K562 (cell line): ENCODE results near the gene PITPNC1. TPM values are rescaled to one million over a fixed set of nuclear protein-coding genes. Genes with fewer than 3 reads are reported as not detected.

Experiments used
- ATAC-seq: fragments of 200-7000 bp; cut with Tn5 transposase; 3 replicates; pipeline ENCODE4 v1.9.1; 2020; ENCODE audit warnings: moderate library complexity
- BruUV-seq: library from RNA; stranded (reverse); fragments of 400-500 nt; replicated peaks from 2 replicates; lab custom pipeline; 2021; lab: Mats Ljungman, UMichigan
- CTCF ChIA-PET: fragments of 300-600 bp; formaldehyde crosslinking; extraction: SDS; loops from one replicate; lab custom pipeline; 2021; ENCODE audit warnings: low intra/inter-chr PET ratio; lab: Yijun Ruan, JAX
- POLR2A ChIA-PET: fragments of 300-600, 350-650 bp; sonication (Branson Sonifier 250); formaldehyde crosslinking; extraction: SDS; loops from one replicate; lab custom pipeline; 2021; ENCODE audit warnings: antibody characterized with exemption, inconsistent platforms; lab: Yijun Ruan, JAX
- DNase-seq, 4 experiments: peaks; one replicate each; pipeline versions ENCODE4 v3.0.0 to v3.0.0-alpha.2; 2011 to 2018; ENCODE audit warnings: low spot score in 3 of 4, mixed read lengths in 3 of 4; ENCODE audit errors: extremely low read depth in 1 of 4
- FAIRE-seq: peaks from 2 replicates; lab custom pipeline; 2011; peaks lifted over from hg19 to GRCh38; lab: Jason Lieb, UNC
- H2AFZ ChIP-seq: 2 replicates; pipeline ENCODE4 v1.6.0; 2011; ENCODE audit warnings: low read depth, low read length, control low read depth, inconsistent platforms
- H3K27ac ChIP-seq: fragments of 200-600 bp; 3 replicates; pipeline ENCODE4 v1.8.0; 2011; ENCODE audit warnings: low read depth, mild to moderate bottlenecking, control low read depth, inconsistent platforms, low read length, moderate library complexity, mixed read lengths; ENCODE audit errors: extremely low read depth
- H3K27me3 ChIP-seq, 2 experiments: fragments of 300-600 bp in 1 of 2; 2 replicates in 1 of 2; 3 replicates in 1 of 2; pipeline versions ENCODE4 v1.6.0 to v1.8.0; 2011; ENCODE audit warnings: inconsistent platforms in 2 of 2, low read length in 2 of 2, mild to moderate bottlenecking in 1 of 2, mixed read lengths in 1 of 2, moderate library complexity in 1 of 2; ENCODE audit not compliant: control insufficient read depth in 2 of 2, insufficient read depth in 2 of 2
- H3K36me3 ChIP-seq: fragments of 300-600 bp; 3 replicates; pipeline ENCODE4 v1.8.0; 2011; ENCODE audit warnings: mild to moderate bottlenecking, low read length, inconsistent platforms; ENCODE audit not compliant: control insufficient read depth, insufficient read depth
- H3K4me1 ChIP-seq, 2 experiments: fragments of 200-600 bp in 1 of 2; replicated peaks in 1 of 2; 2 replicates in 1 of 2; 3 replicates in 1 of 2; pipeline versions ENCODE4 v1.5.1 to v1.8.0; 2011; ENCODE audit warnings: inconsistent platforms in 2 of 2, low read length in 2 of 2, mild to moderate bottlenecking in 1 of 2, mixed read lengths in 1 of 2, moderate library complexity in 1 of 2; ENCODE audit not compliant: control insufficient read depth in 2 of 2, insufficient read depth in 2 of 2
- H3K4me2 ChIP-seq: 2 replicates; pipeline ENCODE4 v1.6.1; 2011; ENCODE audit warnings: low read length, control low read depth, inconsistent platforms, mixed read lengths; ENCODE audit not compliant: insufficient read depth
- H3K4me3 ChIP-seq: fragments of 200-600 bp; sonication (generic), shearing (Covaris generic); 2 replicates; pipeline ENCODE4 v1.5.1; 2016; ENCODE audit warnings: control low read depth, inconsistent platforms
- H3K79me2 ChIP-seq: fragments of 200-600 bp; 3 replicates; pipeline ENCODE4 v1.8.0; 2011; ENCODE audit warnings: low read length, inconsistent platforms; ENCODE audit not compliant: control insufficient read depth, insufficient read depth
- H3K9ac ChIP-seq, 2 experiments: 2 replicates each; pipeline versions ENCODE4 v1.6.0 to v1.6.1; 2011; ENCODE audit warnings: low read depth in 2 of 2, low read length in 2 of 2, control low read depth in 1 of 2, inconsistent platforms in 1 of 2, mild to moderate bottlenecking in 1 of 2, mixed read lengths in 1 of 2; ENCODE audit not compliant: insufficient read depth in 1 of 2
- H3K9me1 ChIP-seq: one replicate; pipeline ENCODE4 v1.6.0; 2011; ENCODE audit warnings: inconsistent platforms, mild to moderate bottlenecking, low read length, moderate library complexity; ENCODE audit not compliant: control insufficient read depth, insufficient read depth
- H3K9me3 ChIP-seq: replicated peaks from 2 replicates; pipeline ENCODE4 v1.5.1; 2011; ENCODE audit warnings: low read depth, low read length, inconsistent platforms; ENCODE audit not compliant: control insufficient read depth, insufficient read depth
- H4K20me1 ChIP-seq: replicated peaks from 2 replicates; pipeline ENCODE4 v1.6.1; 2011; ENCODE audit warnings: low read length, inconsistent platforms, mixed read lengths; ENCODE audit not compliant: control insufficient read depth, insufficient read depth
- CHD2 ChIP-seq: IDR thresholded peaks from 2 replicates; pipeline ENCODE4 v1.6.1; 2011; ENCODE audit warnings: low read depth, low read length
- MCM2 ChIP-seq: fragments of 450-650 bp; IDR thresholded peaks from 2 replicates; pipeline ENCODE4 v1.6.1; 2017; ENCODE audit warnings: low read depth, mild to moderate bottlenecking
- NBN ChIP-seq: fragments of 450-650 bp; IDR thresholded peaks from 2 replicates; pipeline ENCODE4 v1.6.1; 2016; ENCODE audit warnings: low read depth, mild to moderate bottlenecking
- PHB ChIP-seq: fragments of 250-450 bp; sonication (Bioruptor Pico); IDR thresholded peaks from 2 replicates; pipeline ENCODE4 v1.5.0; 2021
- RFX1 ChIP-seq: fragments of 450-650 bp; IDR thresholded peaks from 2 replicates; pipeline ENCODE4 v1.6.1; 2016; ENCODE audit warnings: mild to moderate bottlenecking, moderate library complexity
- RFX7 ChIP-seq: fragments of 250-450 bp; sonication (Bioruptor Pico); IDR thresholded peaks from 2 replicates; pipeline ENCODE4 v1.5.1; 2021; ENCODE audit warnings: mild to moderate bottlenecking
- RHOXF2B ChIP-seq: fragments of 250-450 bp; sonication (Bioruptor Pico); conservative IDR thresholded peaks from 2 replicates; pipeline ENCODE4 v1.5.1; 2021
- STAG1 ChIP-seq: sonication (generic); formaldehyde crosslinking; IDR thresholded peaks from 2 replicates; pipeline ENCODE4 v1.5.0; 2020; ENCODE audit warnings: missing genetic modification reagents, borderline replicate concordance
- STAT5A ChIP-seq: IDR thresholded peaks from 2 replicates; pipeline ENCODE4 v1.6.1; 2012; ENCODE audit warnings: low read length, inconsistent platforms, borderline replicate concordance
- ZNF76 ChIP-seq: fragments of 250-450 bp; sonication (Bioruptor Pico); IDR thresholded peaks from 2 replicates; pipeline ENCODE4 v1.4.0; 2020; ENCODE audit warnings: mild to moderate bottlenecking, moderate library complexity, borderline replicate concordance
- ZNF778 ChIP-seq: fragments of 450-650 bp; formaldehyde crosslinking; IDR thresholded peaks from 2 replicates; pipeline ENCODE4 v1.4.0; 2020; ENCODE audit warnings: mild to moderate bottlenecking, moderate library complexity
- ZNF830 ChIP-seq: fragments of 250-450 bp; sonication (Bioruptor Pico); IDR thresholded peaks from 2 replicates; pipeline ENCODE4 v1.5.0; 2021; ENCODE audit warnings: mild to moderate bottlenecking
- WGBS: fragments of 100-300 bp; shearing (Covaris generic); methylation state at CpG from one replicate; pipeline ENCODE4 v1.1.6; 2016; ENCODE audit warnings: low coverage, mixed read lengths; ENCODE audit not compliant: insufficient coverage; ENCODE audit errors: missing lambda C conversion rate; 5-methylcytosine and 5-hydroxymethylcytosine counted together
- in situ Hi-C: fragments of 300-500 bp; cut with MboI; formaldehyde crosslinking; loops from 4 replicates; pipeline ENCODE4 v1.15.0; 2018; ENCODE audit warnings: inconsistent platforms, mixed read lengths
- intact Hi-C: fragments of 100-400 bp; cut with micrococcal nuclease; formaldehyde crosslinking; loops from 2 replicates; pipeline ENCODE4 v1.14.2; 2022
- polyA plus RNA-seq, 8 experiments: library from polyadenylated mRNA; depleted of rRNA in 4 of 8; stranded (reverse) in 5 of 8; unstranded in 3 of 8; fragments of >200 nt; fragmentation: Nextera tagmentation in 2 of 8; fragmentation: Illumina TruSeq in 1 of 8; extraction: Ambion mirVana in 2 of 8; extraction: Trizol in 1 of 8; gene quantifications; 2 replicates each; pipeline versions ENCODE4 v1.2.1 to v1.2.3, GENCODE V29; 2011 to 2014; ENCODE audit warnings: inconsistent platforms in 1 of 8, missing spikeins in 1 of 8
- total RNA-seq, 7 experiments: library from RNA; depleted of rRNA in 6 of 7; stranded (reverse); fragments of >200 nt in 6 of 7; fragmentation: Illumina TruSeq in 2 of 7; extraction: Trizol in 2 of 7; gene quantifications; 2 replicates each; pipeline versions ENCODE4 v1.2.1 to v1.2.3, GENCODE V29; 2011 to 2021; ENCODE audit warnings: low replicate concordance in 1 of 7
- TF ChIP-seq, protein P1 (sequence below): IDR thresholded peaks from 2 replicates; pipeline ENCODE4 v1.6.1; 2016; ENCODE audit warnings: missing genetic modification characterization, missing compliant biosample characterization
- TF ChIP-seq, protein P2 (sequence below): sonication (generic); formaldehyde crosslinking; IDR thresholded peaks from 2 replicates; pipeline ENCODE4 v1.8.1; 2023; ENCODE audit warnings: mild to moderate bottlenecking, missing genetic modification reagents

The PITPNC1 gene
- total and polyA plus RNA-seq, 9 of the 15 experiments (the other 6 are each of a cell fraction or from before 2014, with no cell fraction given), result 0.11 to 1.1 (median 0.65) TPM

DNA sequence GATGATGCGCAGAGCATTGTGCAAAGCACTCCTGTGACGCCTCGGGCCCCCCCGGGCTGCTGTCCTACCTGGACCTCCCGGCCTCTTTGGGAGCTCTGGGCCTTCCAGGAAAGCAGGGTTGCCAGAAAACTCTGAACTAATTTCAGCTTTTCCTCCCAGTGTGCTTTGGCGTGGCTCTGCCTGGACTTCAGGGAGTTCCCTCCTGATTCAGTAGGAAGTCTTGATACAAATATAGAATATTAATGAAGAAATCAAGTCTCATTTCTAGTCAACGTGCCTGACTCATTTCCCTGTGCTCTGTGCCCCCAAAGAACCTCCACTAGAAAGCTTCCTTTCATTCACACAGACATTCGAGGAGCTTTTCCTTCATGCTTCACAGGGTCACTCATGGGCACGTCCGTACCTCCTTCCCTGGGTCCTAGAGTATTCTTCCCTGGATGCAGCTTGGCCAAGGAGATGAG, 256.7 kb downstream of the PITPNC1 start:
- 0% methylated on average over 10 of the region's 10 CpGs for WGBS
- Histone ChIP-seq H3K79me2 (no peaks in the 10 kb centered on the region), H4K20me1 (peaks cover 4% of the 10 kb centered on the region; the same call in 1 of the 2 replicates), H3K9me3 (no peaks in the 10 kb centered on the region), H3K9me1 (no peaks in the 10 kb centered on the region), H3K36me3 (no peaks in the 10 kb centered on the region), H3K27ac (no peak overlapping the region), H3K4me2 (no peak overlapping the region), H3K27me3 (peaks cover 42 to 56% of the 10 kb centered on the region in 2 experiments; a peak in 4 of 5 replicates), H3K9ac (no peak overlapping the region), H2AFZ (no peak overlapping the region), H3K4me1 (no peaks in the 10 kb centered on the region), H3K4me3 (no peak overlapping the region)
- POLR2A ChIA-PET, result interaction anchor here (0.7 kb wide), 1 partner anchor 1033 kb away, joined by 3 read pairs; no protein-coding TSS in a partner anchor
- in situ Hi-C loops (no loop called here), intact Hi-C loops (no loop called here)
- CTCF ChIA-PET, result no interaction called here
- no peak for DNase-seq
- TF ChIP-seq STAG1 (no peak), RFX7 (CRISPR knock-in tag) (no peak), ZNF830 (CRISPR knock-in tag) (no peak), RFX1 (no peak), STAT5A (no peak), PHB (CRISPR knock-in tag) (no peak), MCM2 (no peak)
- BruUV-seq, result no TSS peak
- ATAC-seq, result no peak
- no peak for FAIRE-seq

DNA sequence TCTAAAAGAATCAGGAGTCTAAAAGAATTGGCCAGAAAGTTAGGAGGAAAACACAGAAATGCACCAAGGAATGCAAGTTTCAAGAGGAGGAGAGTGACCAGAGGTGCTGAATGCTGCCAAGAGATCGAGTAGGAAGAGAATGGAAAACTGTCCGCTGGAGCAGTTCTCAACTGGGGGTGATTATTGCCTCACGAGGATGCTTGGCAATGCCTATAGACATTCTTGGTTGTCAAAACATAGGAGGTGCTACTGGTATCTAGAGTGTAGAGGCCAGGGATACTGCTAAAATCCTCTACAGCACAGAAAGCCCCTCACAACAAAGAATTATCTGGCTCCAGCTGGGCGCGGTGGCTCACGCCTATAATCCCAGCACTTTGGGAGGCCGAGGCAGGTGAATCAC, 258.6 kb downstream of the PITPNC1 start:
- H3K27me3 ChIP-seq, result peaks cover 41 to 63% of the 10 kb centered on the region in 2 experiments; a peak in 4 of 5 replicates
- in situ Hi-C loops, result no loop called here
- H3K9me3 ChIP-seq, result no peaks in the 10 kb centered on the region
- intact Hi-C loops, result no loop called here
- 0 out of 2 replicates have a peak, but pooled peaks cover 3% of the 10 kb centered on the region for H4K20me1 ChIP-seq
- no peak for FAIRE-seq
- 2% methylated on average over 7 of the region's 7 CpGs for WGBS
- no peaks in the 10 kb centered on the region for H3K9me1 ChIP-seq
- no peaks in the 10 kb centered on the region for H3K79me2 ChIP-seq
- no peak overlapping the region for H3K4me2 ChIP-seq
- ChIA-PET POLR2A (interaction anchor here (0.7 kb wide), 1 partner anchor 180 kb away, joined by 3 read pairs; no protein-coding TSS in a partner anchor), CTCF (interaction anchor here (0.6 kb wide), 1 partner anchor 482 kb away, joined by 3 read pairs; no protein-coding TSS in a partner anchor)
- H3K27ac ChIP-seq, result no peak overlapping the region
- no peak for DNase-seq
- H3K4me1 ChIP-seq, result no peaks in the 10 kb centered on the region
- H3K4me3 ChIP-seq, result no peak overlapping the region
- no peaks in the 10 kb centered on the region for H3K36me3 ChIP-seq
- no peak overlapping the region for H3K9ac ChIP-seq
- no TSS peak for BruUV-seq
- H2AFZ ChIP-seq, result no peak overlapping the region
- ATAC-seq, result no peak
- TF ChIP-seq, protein P1, sequence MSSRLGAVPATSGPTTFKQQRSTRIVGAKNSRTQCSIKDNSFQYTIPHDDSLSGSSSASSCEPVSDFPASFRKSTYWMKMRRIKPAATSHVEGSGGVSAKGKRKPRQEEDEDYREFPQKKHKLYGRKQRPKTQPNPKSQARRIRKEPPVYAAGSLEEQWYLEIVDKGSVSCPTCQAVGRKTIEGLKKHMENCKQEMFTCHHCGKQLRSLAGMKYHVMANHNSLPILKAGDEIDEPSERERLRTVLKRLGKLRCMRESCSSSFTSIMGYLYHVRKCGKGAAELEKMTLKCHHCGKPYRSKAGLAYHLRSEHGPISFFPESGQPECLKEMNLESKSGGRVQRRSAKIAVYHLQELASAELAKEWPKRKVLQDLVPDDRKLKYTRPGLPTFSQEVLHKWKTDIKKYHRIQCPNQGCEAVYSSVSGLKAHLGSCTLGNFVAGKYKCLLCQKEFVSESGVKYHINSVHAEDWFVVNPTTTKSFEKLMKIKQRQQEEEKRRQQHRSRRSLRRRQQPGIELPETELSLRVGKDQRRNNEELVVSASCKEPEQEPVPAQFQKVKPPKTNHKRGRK (tag), result no peak
- TF ChIP-seq ZNF76 (CRISPR knock-in tag), result no peak
- TF ChIP-seq, protein P2, sequence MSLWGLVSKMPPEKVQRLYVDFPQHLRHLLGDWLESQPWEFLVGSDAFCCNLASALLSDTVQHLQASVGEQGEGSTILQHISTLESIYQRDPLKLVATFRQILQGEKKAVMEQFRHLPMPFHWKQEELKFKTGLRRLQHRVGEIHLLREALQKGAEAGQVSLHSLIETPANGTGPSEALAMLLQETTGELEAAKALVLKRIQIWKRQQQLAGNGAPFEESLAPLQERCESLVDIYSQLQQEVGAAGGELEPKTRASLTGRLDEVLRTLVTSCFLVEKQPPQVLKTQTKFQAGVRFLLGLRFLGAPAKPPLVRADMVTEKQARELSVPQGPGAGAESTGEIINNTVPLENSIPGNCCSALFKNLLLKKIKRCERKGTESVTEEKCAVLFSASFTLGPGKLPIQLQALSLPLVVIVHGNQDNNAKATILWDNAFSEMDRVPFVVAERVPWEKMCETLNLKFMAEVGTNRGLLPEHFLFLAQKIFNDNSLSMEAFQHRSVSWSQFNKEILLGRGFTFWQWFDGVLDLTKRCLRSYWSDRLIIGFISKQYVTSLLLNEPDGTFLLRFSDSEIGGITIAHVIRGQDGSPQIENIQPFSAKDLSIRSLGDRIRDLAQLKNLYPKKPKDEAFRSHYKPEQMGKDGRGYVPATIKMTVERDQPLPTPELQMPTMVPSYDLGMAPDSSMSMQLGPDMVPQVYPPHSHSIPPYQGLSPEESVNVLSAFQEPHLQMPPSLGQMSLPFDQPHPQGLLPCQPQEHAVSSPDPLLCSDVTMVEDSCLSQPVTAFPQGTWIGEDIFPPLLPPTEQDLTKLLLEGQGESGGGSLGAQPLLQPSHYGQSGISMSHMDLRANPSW (CRISPR knock-in tag), result no peak
- no peak for TF ChIP-seq RHOXF2B (CRISPR knock-in tag)
- TF ChIP-seq NBN, result no peak
- no peak for TF ChIP-seq ZNF778 (CRISPR knock-in tag)
- no peak for TF ChIP-seq CHD2
